H9 (cell line): ENCODE measurements around the gene CYP17A1. TPM values are rescaled to one million over a fixed set of nuclear protein-coding genes. Genes with fewer than 3 reads are reported as not detected.

Experiments used
- DNase-seq: peaks from one replicate; pipeline ENCODE4 v3.0.0-alpha.2; 2017
- H2AFZ ChIP-seq: one replicate; pipeline ENCODE4 v1.6.1; 2013; ENCODE audit warnings: mild to moderate bottlenecking, low read length, control low read depth, moderate library complexity
- H2AK5ac ChIP-seq: 2 replicates; pipeline ENCODE4 v1.6.1; 2013; ENCODE audit warnings: low read length, control low read depth, mixed read lengths; ENCODE audit not compliant: insufficient read length
- H2BK120ac ChIP-seq: one replicate; pipeline ENCODE4 v1.6.1; 2013; ENCODE audit warnings: low read depth, mild to moderate bottlenecking, low read length, control low read depth, inconsistent platforms; ENCODE audit not compliant: poor library complexity, severe bottlenecking
- H2BK12ac ChIP-seq: 2 replicates; pipeline ENCODE4 v1.6.1; 2013; ENCODE audit warnings: low read length, control low read depth, mixed read lengths, low read depth; ENCODE audit not compliant: insufficient read length
- H2BK15ac ChIP-seq: 2 replicates; pipeline ENCODE4 v1.6.1; 2013; ENCODE audit warnings: low read depth, low read length, control low read depth
- H2BK20ac ChIP-seq: one replicate; pipeline ENCODE4 v1.6.1; 2013; ENCODE audit warnings: low read depth, mild to moderate bottlenecking, low read length, control low read depth, inconsistent platforms; ENCODE audit not compliant: poor library complexity, severe bottlenecking
- H2BK5ac ChIP-seq: 2 replicates; pipeline ENCODE4 v1.6.1; 2013; ENCODE audit warnings: low read length, control low read depth, mixed read lengths; ENCODE audit not compliant: insufficient read length
- H3K14ac ChIP-seq: 2 replicates; pipeline ENCODE4 v1.6.1; 2013; ENCODE audit warnings: low read length, control low read depth; ENCODE audit not compliant: insufficient read depth
- H3K18ac ChIP-seq: 2 replicates; pipeline ENCODE4 v1.6.1; 2013; ENCODE audit warnings: low read depth, mild to moderate bottlenecking, mixed read lengths, low read length, control low read depth; ENCODE audit not compliant: insufficient read length
- H3K23ac ChIP-seq: 2 replicates; pipeline ENCODE4 v1.6.1; 2013; ENCODE audit warnings: low read length, control low read depth, mixed read lengths, low read depth; ENCODE audit not compliant: insufficient read length
- H3K23me2 ChIP-seq: 2 replicates; pipeline ENCODE4 v1.6.1; 2013; ENCODE audit warnings: low read depth, mild to moderate bottlenecking, mixed read lengths, low read length, control low read depth; ENCODE audit not compliant: insufficient read length, poor library complexity, severe bottlenecking
- H3K27ac ChIP-seq: 2 replicates; pipeline ENCODE4 v1.5.1; 2013; ENCODE audit warnings: low read length, control low read depth, mixed read lengths, low read depth; ENCODE audit not compliant: insufficient read length
- H3K27me3 ChIP-seq: 2 replicates; pipeline ENCODE4 v1.6.1; 2013; ENCODE audit warnings: low read length, control low read depth, inconsistent platforms; ENCODE audit not compliant: insufficient read depth
- H3K4ac ChIP-seq: 2 replicates; pipeline ENCODE4 v1.6.1; 2013; ENCODE audit warnings: low read depth, mild to moderate bottlenecking, control low read depth, inconsistent platforms, low read length, moderate library complexity
- H3K4me1 ChIP-seq: 2 replicates; pipeline ENCODE4 v1.6.1; 2013; ENCODE audit warnings: low read length, control low read depth, inconsistent platforms; ENCODE audit not compliant: insufficient read depth
- H3K4me2 ChIP-seq: 2 replicates; pipeline ENCODE4 v1.6.1; 2013; ENCODE audit warnings: low read length, control low read depth, mixed read lengths; ENCODE audit not compliant: insufficient read length, insufficient read depth
- H3K56ac ChIP-seq: 2 replicates; pipeline ENCODE4 v1.6.1; 2013; ENCODE audit warnings: low read depth, mild to moderate bottlenecking, mixed read lengths, low read length, control low read depth; ENCODE audit not compliant: insufficient read length
- H3K79me1 ChIP-seq: 2 replicates; pipeline ENCODE4 v1.6.1; 2013; ENCODE audit warnings: low read depth, mild to moderate bottlenecking, moderate library complexity, low read length, control low read depth, inconsistent platforms; ENCODE audit not compliant: insufficient read depth, poor library complexity, severe bottlenecking
- H3K79me2 ChIP-seq: 2 replicates; pipeline ENCODE4 v1.6.1; 2013; ENCODE audit warnings: low read length, control low read depth, inconsistent platforms; ENCODE audit not compliant: insufficient read depth
- H3K9ac ChIP-seq: 2 replicates; pipeline ENCODE4 v1.6.1; 2013; ENCODE audit warnings: low read length, control low read depth, mixed read lengths; ENCODE audit not compliant: insufficient read length; ENCODE audit errors: extremely low read depth
- H3K9me3 ChIP-seq: one replicate; pipeline ENCODE4 v1.6.1; 2013; ENCODE audit warnings: low read depth, low read length, inconsistent platforms; ENCODE audit not compliant: control insufficient read depth
- H3T11ph ChIP-seq: one replicate; pipeline ENCODE4 v1.6.1; 2013; ENCODE audit warnings: mild to moderate bottlenecking, low read length, control low read depth, inconsistent platforms
- H4K20me1 ChIP-seq: one replicate; pipeline ENCODE4 v1.6.1; 2013; ENCODE audit not compliant: control insufficient read depth, insufficient read length, insufficient read depth
- H4K5ac ChIP-seq: 2 replicates; pipeline ENCODE4 v1.6.1; 2013; ENCODE audit warnings: low read depth, mild to moderate bottlenecking, mixed read lengths, low read length, control low read depth; ENCODE audit not compliant: insufficient read length
- H4K8ac ChIP-seq: replicated peaks from 2 replicates; pipeline ENCODE4 v1.6.1; 2013; ENCODE audit warnings: low read length, control low read depth, mixed read lengths, low read depth; ENCODE audit not compliant: insufficient read length
- H4K91ac ChIP-seq: 2 replicates; pipeline ENCODE4 v1.6.1; 2013; ENCODE audit warnings: low read depth, mild to moderate bottlenecking, moderate library complexity, mixed read lengths, low read length, control low read depth; ENCODE audit not compliant: insufficient read length
- H3K27ac Mint-ChIP-seq, 3 experiments: 2 replicates in 2 of 3; 3 replicates in 1 of 3; pipeline ENCODE4 v1.8.0; 2020 to 2021; ENCODE audit warnings: mixed read lengths in 3 of 3, mild to moderate bottlenecking in 1 of 3, moderate library complexity in 1 of 3
- H3K27me3 Mint-ChIP-seq: 2 replicates; pipeline ENCODE4 v1.8.0; 2021; ENCODE audit warnings: low read depth, mild to moderate bottlenecking, moderate library complexity, mixed read lengths
- H3K36me3 Mint-ChIP-seq, 3 experiments: 2 replicates in 2 of 3; 3 replicates in 1 of 3; pipeline ENCODE4 v1.8.0; 2020 to 2021; ENCODE audit warnings: low read depth in 3 of 3, mixed read lengths in 3 of 3; ENCODE audit not compliant: insufficient read depth in 1 of 3
- H3K4me1 Mint-ChIP-seq, 2 experiments: 2 replicates each; pipeline ENCODE4 v1.8.0; 2020; ENCODE audit warnings: mixed read lengths in 2 of 2
- H3K4me3 Mint-ChIP-seq, 2 experiments: 2 replicates in 1 of 2; 3 replicates in 1 of 2; pipeline ENCODE4 v1.8.0; 2020 to 2021; ENCODE audit warnings: mild to moderate bottlenecking in 2 of 2, mixed read lengths in 2 of 2, moderate library complexity in 1 of 2
- H3K9me3 Mint-ChIP-seq, 2 experiments: 2 replicates in 1 of 2; 3 replicates in 1 of 2; pipeline ENCODE4 v1.8.0; 2020; ENCODE audit warnings: mild to moderate bottlenecking in 2 of 2, mixed read lengths in 2 of 2, moderate library complexity in 1 of 2
- CTCF ChIP-seq: fragments of 200-600 bp; sonication (generic); conservative IDR thresholded peaks from 3 replicates; pipeline ENCODE4 v1.8.0; 2021; ENCODE audit warnings: antibody characterized with exemption, mild to moderate bottlenecking
- WGBS: extraction: QIAGEN DNeasy Blood & Tissue Kit; methylation state at CpG from one replicate; pipeline ENCODE4 v1.1.7; 2013; ENCODE audit warnings: missing lambda C conversion rate, low lambda C conversion rate, mixed read lengths; ENCODE audit not compliant: insufficient read length; ENCODE audit errors: extremely low coverage; 5-methylcytosine and 5-hydroxymethylcytosine counted together
- total RNA-seq: library from RNA; stranded (reverse); gene quantifications from 2 replicates; pipeline ENCODE4 v1.2.1, GENCODE V29; 2021

Gene CYP17A1
- total RNA-seq, 1 experiment from 2014 or later, result not detected

GRCh38 chr10:102796407-102797176 lies 40.6 kb downstream of the CYP17A1 start:
- peak overlapping the region in 1 of 3 experiments; percentile 32; a peak in 1 of 7 replicates for H3K27ac Mint-ChIP-seq
- H2BK120ac ChIP-seq, result peak overlapping the region; percentile 48
- WGBS, result no CpG with 5 or more reads among the region's 9 CpGs

More at GRCh38 chr10:102796407-102797176, 40.6 kb downstream of the CYP17A1 start:
- H3T11ph ChIP-seq, result no peak overlapping the region
- H3K79me1 ChIP-seq, result peaks cover 3% of the 10 kb centered on the region
- no peak overlapping the region for H2BK20ac ChIP-seq
- H3K4me1 ChIP-seq, result peaks cover 16% of the 10 kb centered on the region; the same call in 1 of the 2 replicates
- Mint-ChIP-seq H3K4me3 (no peak overlapping the region), H3K9me3 (no peaks in the 10 kb centered on the region), H3K36me3 (peaks cover 1 to 7% (median 5%) of the 10 kb centered on the region in 3 experiments; a peak in 6 of 7 replicates), H3K4me1 (peaks cover 28 to 29% of the 10 kb centered on the region in 2 experiments), H3K27me3 (no peaks in the 10 kb centered on the region)
- TF ChIP-seq CTCF, result no peak
- no peak overlapping the region for H4K8ac ChIP-seq
- no peak overlapping the region for H4K91ac ChIP-seq
- H3K18ac ChIP-seq, result no peak overlapping the region
- H3K27me3 ChIP-seq, result no peaks in the 10 kb centered on the region
- no peak overlapping the region for H3K9ac ChIP-seq
- H3K79me2 ChIP-seq, result no peaks in the 10 kb centered on the region
- H3K27ac ChIP-seq, result no peak overlapping the region
- no peak overlapping the region for H2BK12ac ChIP-seq
- no peak overlapping the region for H3K14ac ChIP-seq
- no peak overlapping the region for H4K5ac ChIP-seq
- H2BK15ac ChIP-seq, result no peak overlapping the region
- no peak for DNase-seq
- H2BK5ac ChIP-seq, result no peak overlapping the region
- no peak overlapping the region for H3K4ac ChIP-seq
- H3K23ac ChIP-seq, result no peak overlapping the region
- H3K23me2 ChIP-seq, result no peaks in the 10 kb centered on the region
- H3K56ac ChIP-seq, result no peak overlapping the region
- H2AFZ ChIP-seq, result no peak overlapping the region
- H3K9me3 ChIP-seq, result no peaks in the 10 kb centered on the region
- peaks cover 3% of the 10 kb centered on the region for H4K20me1 ChIP-seq
- H2AK5ac ChIP-seq, result no peak overlapping the region
- H3K4me2 ChIP-seq, result no peak overlapping the region
